COLO668 (cell line): ENCODE results near the gene VEZF1.

Experiments used
- DNase-seq: peaks from one replicate; lab custom pipeline; 2025; ENCODE audit not compliant: unreplicated experiment; lab: John Stamatoyannopoulos, UW

The VEZF1 gene, protein sequence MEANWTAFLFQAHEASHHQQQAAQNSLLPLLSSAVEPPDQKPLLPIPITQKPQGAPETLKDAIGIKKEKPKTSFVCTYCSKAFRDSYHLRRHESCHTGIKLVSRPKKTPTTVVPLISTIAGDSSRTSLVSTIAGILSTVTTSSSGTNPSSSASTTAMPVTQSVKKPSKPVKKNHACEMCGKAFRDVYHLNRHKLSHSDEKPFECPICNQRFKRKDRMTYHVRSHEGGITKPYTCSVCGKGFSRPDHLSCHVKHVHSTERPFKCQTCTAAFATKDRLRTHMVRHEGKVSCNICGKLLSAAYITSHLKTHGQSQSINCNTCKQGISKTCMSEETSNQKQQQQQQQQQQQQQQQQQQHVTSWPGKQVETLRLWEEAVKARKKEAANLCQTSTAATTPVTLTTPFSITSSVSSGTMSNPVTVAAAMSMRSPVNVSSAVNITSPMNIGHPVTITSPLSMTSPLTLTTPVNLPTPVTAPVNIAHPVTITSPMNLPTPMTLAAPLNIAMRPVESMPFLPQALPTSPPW

GRCh38 chr17:57987581-57988300, at the start of gene VEZF1:
Gene VEZF1 (minus strand): TSS chr17:57988254. CDS start chr17:57988111, 143 bp downstream.
- DNase-seq, result peak; percentile 83

DNA sequence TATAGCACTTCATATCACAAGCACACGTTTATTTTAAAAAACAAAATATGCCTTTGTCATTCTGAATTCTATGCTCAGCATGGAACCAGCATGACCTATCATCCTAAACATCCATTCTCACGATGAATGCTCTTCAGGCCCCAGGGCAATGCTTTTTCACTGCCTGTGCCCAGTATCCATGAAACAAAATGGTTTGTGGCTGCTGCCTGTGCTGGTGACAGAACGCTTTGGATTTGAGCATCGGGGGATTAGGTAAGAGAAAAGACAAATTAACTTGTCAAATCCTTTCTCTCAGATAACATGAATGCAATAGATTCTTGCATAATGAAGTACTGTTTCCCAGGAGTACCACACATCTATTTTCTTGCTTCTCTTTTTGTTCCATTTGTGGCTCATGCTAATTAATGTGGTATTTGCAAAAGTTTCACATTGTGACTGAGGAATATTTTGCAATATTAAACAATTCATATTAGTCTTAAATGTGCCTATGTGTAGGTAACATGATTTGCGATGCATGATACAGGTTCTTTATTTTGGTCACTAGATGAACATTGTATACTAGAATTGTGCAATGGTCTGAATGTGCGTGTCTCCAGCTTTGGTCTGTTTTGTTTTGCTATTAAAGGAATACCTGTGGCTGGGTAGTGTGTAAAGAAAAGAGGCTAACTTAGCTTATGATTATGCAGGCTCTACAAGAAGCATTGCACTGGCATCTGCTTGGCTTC, 44.8 kb upstream of the VEZF1 start:
- no peak for DNase-seq

DNA sequence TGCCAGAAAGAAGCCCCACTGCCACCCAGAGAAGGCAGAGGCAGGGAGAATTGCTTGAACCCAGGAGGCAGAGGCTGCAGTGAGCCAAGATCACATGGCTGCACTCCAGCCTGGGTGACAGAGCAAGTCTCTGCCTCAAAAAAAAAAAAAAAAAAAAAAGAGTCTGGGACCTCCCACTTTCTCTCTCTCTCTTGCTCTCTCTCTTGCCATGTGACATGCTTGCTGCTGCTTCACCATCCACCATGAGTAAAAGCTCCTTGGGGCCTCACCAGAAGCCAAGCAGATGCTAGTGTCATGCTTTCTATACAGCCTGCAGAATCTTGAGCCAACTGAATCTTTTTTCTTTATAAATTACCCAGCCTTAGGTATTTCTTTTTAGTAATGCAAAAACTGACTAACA, 40.5 kb upstream of the VEZF1 start:
- DNase-seq, result no peak

- DNase-seq, result no peak
These were observed 32.3 kb upstream of the VEZF1 start for GRCh38 chr17:58020401-58020800.

- DNase-seq, result no peak
These were observed 31.5 kb upstream of the VEZF1 start for GRCh38 chr17:58019521-58019920.

GRCh38 chr17:58019039-58019438, 31.0 kb upstream of the VEZF1 start:
- DNase-seq, result no peak

GRCh38 chr17:58010067-58010799, 22.2 kb upstream of the VEZF1 start:
- DNase-seq, result no peak

GRCh38 chr17:58007781-58008706, 20.0 kb upstream of the VEZF1 start:
- DNase-seq, result no peak

GRCh38 chr17:58006924-58007780, 19.1 kb upstream of the VEZF1 start, which contains the start of gene SRSF1:
Gene SRSF1 (minus strand): TSS chr17:58007246. CDS start chr17:58007137, 109 bp downstream.
- DNase-seq, result peak; percentile 97

GRCh38 chr17:58006560-58006923, 18.5 kb upstream of the VEZF1 start:
- peak; percentile 72 for DNase-seq

GRCh38 chr17:58005728-58006559, 17.9 kb upstream of the VEZF1 start:
- DNase-seq, result no peak

DNA sequence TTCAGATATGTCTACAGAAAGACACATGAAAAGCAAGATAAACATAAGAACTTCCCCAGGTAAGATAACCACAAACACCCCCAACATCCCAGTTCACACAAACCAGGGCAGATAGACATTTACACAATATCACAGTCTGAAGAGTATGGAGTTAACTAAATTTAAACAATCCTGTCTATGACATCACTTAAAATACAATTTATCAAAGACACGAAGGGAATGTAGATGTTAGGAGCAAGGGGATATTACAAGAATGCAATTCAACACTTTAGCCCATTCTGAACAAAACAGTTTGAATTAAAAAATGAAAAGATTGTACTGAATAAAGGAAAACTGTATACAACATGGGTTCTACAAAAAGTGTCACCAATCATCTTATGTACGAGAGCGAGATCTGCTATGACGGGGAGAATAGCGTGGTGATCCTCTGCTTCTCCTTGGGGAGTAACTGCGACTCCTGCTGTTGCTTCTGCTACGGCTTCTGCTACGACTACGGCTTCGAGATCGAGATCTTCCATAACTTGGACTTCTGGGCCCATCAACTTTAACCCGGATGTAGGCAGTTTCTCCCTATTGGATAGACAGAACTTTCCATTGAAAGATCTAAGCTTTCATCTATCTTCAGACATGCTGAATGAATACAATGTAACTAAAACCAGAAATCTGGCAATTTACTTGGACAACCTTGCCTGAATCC, 17.1 kb upstream of the VEZF1 start:
- DNase-seq, result no peak

DNA sequence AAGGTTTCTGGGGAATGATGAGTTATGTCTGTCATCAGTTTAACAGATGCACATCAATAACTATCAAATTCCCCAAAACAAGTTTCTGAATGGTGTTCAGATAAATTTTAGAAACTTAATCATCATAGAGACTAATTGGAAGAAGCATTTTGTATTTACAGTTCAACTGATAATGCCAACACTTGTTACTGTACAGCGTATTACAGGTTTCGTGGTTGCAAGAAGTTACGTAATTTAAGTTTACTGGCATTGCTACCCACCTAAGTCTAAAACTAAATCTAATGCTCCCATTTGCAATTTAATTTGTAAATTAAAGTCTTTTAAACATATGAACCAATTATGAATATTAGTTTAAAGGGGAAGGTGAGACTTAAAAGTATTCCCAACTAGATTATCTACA, 16.0 kb upstream of the VEZF1 start:
- no peak for DNase-seq

DNA sequence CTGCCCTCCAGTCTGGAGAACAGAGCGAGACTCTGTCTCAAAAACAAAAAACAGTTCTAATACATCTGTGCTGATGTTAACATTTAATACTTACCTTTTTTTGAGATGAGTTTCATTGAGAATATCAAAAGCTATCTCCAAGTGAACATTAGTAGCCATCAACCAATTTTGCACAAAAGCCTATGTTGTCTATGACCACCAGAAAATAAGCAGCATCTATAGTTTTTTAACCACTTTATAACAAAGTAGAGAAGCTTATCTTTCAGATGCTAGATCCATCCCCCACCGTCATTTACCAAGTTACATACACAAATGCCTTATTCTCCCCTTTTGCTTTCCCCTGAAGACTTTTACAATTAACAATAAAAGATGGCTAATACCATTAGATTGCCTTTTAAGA, 14.9 kb upstream of the VEZF1 start:
- DNase-seq, result no peak

GRCh38 chr17:58002154-58002948, 14.3 kb upstream of the VEZF1 start:
- no peak for DNase-seq

DNA sequence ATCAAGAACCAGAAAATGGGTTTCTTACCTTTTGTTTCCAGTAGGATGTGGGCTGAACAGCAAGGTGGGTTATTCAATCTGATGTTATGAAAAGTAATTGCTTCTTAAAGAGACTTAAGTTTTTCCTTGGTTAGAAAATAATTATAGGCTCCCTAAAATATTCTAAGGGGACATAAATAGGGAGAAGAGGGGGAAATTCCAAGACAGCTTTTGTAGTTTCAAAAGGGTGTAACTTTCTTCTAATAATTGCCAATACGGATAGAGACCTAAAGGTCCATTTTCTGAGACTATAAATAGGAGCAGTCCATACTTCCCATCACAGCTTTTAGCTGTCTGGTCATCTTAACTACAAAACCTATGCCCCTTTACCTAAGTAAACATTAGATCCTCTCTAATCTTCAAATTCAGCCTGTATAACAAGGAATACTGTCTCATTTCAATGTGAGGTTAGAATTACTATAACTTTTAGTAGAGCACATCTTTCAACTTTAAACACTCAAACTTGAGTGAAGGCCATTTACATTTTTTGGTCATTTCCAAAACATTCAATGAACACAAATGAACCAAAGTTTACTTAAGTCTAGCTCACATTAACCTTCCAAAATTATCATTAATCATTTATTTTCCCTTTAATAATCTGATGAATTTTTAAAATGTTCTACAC, 13.5 kb upstream of the VEZF1 start:
- no peak for DNase-seq
